Adipose tissue (tissue), 3 donors: Measurements from ENCODE around the gene KCNIP3. TPM values are rescaled to one million over a fixed set of nuclear protein-coding genes. Genes with fewer than 3 reads are reported as not detected.

Experiments used
- H3K27ac ChIP-seq: one replicate; pipeline ENCODE4 v1.5.1; 2013; ENCODE audit warnings: low read depth, low read length
- WGBS, 3 donors: extraction: QIAGEN DNeasy Blood & Tissue Kit; methylation state at CpG; one replicate each; pipeline ENCODE4 v1.1.7; 2013; 5-methylcytosine and 5-hydroxymethylcytosine counted together
- polyA plus RNA-seq, 3 donors: library from polyadenylated mRNA; stranded (reverse); fragments of 200-250 nt; gene quantifications; one replicate each; pipeline ENCODE4 v1.2.3, GENCODE V29; 2013
- donor health status: healthy with polysubstance abuse.
- donor health status: Bipolar disorder and iron deficiency.
- donor health status: healthy.

The KCNIP3 gene
- polyA plus RNA-seq, 3 donors, result 2.4 to 14.1 (median 5.1) TPM

DNA sequence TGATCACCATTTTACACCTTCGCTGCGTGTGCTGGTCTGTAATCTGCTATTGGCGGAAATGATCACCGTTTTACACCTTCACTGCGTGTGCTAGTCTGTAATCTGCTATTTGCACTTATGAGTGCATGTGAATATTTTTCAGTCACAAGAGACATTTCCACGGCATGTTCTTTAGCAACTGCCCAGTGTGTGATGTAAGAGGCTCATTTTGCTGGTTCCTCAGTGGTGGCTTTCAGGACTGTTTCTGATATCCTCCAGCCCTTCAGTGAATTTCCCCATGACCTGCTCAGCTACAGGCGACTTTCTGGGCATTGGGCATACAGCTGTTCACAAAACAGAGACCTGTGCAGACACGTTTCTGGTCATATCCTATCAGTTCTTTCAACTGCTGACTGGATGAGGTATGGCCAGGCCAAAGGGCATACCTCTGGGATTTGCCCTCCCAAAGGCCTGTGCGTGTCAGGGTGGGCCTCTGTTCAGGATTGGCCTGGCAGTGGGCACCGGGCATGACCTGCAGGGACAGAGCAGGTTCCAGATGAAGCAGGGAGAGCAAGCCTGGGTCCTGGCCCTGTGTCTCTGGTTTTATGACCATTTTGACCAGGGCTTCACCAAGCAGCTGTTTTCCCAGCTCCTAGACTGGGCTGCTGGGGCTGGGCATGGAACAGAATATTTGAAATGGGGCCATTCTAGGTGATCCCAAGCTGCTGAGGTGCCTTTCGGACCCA lies 23.4 kb upstream of the KCNIP3 start:
- H3K27ac ChIP-seq, result no peak overlapping the region
- 80 to 85% (median 81%) methylated on average over 11 of the region's 11 CpGs for WGBS, 3 donors

DNA sequence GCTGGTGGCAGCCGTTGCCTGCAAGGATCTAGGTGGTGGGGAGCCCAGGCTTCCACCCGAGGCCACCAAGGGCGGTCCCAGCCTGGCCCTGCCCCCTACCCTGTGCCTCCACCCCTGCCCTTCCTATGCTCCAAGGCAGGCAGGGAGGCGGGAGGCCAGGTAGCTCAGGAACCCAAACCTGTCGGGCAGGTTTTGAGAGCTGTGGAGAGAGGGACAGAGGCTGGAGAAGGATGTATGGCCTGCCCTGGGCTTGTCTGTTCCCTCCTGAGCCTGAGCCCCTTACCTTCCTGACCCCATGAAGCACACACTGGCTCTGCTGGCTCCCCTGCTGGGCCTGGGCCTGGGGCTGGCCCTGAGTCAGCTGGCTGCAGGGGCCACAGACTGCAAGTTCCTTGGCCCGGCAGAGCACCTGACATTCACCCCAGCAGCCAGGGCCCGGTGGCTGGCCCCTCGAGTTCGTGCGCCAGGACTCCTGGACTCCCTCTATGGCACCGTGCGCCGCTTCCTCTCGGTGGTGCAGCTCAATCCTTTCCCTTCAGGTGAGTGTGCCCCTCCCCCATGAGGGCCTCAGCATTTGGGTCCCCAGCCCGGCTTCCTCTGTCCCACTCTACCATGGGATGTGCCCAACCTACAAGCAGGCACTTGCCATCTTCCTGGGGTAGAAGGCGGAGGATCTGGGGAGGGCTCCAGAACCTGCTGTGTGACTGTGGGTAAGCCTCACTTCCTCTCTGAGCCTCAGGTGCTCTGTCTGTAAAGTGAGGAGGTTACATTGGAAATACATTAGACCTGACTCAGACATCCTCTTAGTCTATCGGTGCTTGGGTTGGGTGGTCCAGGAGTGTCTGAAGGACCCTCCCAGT lies 22.6 kb upstream of the KCNIP3 start, which contains the start of gene PROM2:
Gene PROM2, plus strand, starts transcription at position 159 of the 860 bp plus-strand sequence. Its CDS starts 137 bp downstream, at position 296.
- WGBS, 3 donors, result 28 to 83% (median 78%) methylated on average over 17 of the region's 17 CpGs
- H3K27ac ChIP-seq, result no peak within 1 kb of the TSS

DNA sequence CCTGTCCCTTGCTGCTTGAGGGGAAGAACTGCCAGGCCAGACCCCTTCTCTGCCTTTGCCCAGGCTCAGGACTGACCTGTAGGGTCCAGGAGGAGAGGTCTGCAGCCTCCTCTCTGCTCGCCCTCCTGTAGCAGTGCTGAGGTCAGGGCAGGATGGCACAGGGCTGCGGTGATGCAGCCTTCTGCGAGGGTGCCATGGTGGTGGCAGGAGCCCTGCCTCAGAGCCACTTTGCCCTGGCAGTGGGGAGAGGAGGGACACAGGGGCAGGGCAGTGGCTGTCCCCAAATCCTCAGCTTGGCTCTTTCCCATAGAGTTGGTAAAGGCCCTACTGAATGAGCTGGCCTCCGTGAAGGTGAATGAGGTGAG lies 22.0 kb upstream of the KCNIP3 start:
- H3K27ac ChIP-seq, result no peak overlapping the region
- 65 to 88% (median 77%) methylated on average over 4 of the region's 4 CpGs for WGBS, 3 donors

DNA sequence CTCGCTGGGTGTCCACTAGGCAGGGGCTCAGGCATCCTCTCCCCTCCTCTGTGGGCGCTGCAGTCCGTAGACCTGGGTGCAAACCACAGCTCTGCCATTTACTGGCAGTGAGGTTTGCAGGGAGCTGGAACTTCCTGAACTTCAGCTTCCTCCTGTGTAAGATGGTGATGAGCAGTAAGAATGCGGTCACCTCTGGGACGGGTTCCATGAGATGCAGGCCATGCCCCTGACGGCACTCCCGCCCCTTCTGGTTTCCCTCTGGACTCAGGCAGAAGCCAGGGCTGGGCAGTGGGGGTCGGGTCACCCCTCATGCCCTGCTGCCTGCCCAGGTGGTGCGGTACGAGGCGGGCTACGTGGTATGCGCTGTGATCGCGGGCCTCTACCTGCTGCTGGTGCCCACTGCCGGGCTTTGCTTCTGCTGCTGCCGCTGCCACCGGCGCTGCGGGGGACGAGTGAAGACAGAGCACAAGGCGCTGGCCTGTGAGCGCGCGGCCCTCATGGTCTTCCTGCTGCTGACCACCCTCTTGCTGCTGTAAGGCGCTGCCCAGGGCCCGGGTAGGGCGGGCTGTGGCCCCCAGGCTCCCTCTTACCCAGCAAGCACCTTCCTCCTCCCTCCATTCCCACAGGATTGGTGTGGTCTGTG lies 21.4 kb upstream of the KCNIP3 start:
- WGBS, 3 donors, result 81 to 88% (median 87%) methylated on average over 27 to 28 of the region's 28 CpGs
- H3K27ac ChIP-seq, result no peak overlapping the region

DNA sequence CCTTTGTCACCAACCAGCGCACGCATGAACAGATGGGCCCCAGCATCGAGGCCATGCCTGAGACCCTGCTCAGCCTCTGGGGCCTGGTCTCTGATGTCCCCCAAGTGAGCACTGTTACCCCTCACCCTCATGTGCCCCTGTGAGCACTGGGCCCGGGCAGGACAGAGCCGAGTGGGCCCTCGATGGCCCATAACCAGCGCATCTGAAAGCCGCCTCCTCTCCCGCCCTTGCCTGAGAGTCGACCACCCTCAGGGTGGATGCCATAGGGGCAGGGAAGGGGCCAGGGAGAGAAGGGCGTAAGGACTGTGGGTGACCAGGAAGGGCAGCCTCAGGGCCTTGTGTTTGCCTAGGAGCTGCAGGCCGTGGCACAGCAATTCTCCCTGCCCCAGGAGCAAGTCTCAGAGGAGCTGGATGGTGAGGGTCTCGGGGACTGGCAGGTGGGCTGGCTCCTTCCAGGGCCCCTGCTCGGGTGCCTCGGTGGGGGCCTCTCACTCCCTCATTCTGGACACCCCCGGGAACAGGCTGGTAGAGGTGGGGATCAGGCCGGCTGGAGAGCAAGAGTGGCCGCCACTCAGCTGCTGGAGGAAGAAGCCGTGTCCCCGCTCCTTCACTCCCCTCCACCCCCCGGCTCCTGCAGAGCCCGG lies 20.8 kb upstream of the KCNIP3 start:
- no peak overlapping the region for H3K27ac ChIP-seq
- 79 to 88% (median 88%) methylated on average over 12 to 22 of the region's 22 CpGs for WGBS, 3 donors

DNA sequence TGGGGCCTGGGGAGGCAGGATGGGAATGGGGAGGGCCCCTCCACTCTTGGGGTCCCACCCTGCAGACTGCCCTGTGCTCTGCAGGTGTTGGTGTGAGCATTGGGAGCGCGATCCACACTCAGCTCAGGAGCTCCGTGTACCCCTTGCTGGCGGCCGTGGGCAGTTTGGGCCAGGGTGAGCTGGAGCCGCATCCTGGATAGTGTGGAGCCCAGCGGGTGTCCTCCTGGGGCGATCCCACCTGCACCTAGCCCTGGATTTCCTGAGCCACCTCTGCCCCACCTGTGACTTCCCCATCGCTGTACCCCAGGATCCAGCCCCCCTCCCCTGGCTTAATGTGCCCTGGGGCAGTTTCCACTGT lies 20.3 kb upstream of the KCNIP3 start:
- 86 to 92% (median 91%) methylated on average over 9 of the region's 9 CpGs for WGBS, 3 donors
- H3K27ac ChIP-seq, result no peak overlapping the region

DNA sequence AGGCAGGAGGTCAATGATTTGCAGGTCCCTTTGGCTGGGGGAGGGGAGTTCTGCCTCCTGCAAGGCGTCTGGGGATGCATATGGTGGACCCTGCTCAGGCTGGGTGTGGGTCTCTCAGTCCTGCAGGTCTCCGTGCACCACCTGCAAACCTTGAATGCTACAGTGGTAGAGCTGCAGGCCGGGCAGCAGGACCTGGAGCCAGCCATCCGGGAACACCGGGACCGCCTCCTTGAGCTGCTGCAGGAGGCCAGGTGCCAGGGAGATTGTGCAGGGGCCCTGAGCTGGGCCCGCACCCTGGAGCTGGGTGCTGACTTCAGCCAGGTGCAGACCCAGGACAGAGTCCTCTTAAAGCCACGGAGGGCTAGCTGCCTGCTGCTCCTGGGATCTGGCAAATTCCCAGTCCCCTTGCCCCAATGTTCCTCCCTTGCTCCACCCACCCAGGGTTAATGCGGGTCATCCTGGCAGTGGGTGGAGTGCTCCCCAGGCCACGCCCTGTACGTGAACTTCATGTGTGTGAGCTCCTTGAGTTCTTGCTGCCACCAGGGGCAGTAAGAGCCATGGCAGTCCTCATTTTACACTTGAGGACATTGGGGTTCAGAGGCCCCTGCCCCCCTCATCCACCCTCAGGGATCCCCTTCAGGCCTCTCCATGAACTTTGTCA lies 19.8 kb upstream of the KCNIP3 start:
- 30 to 77% (median 65%) methylated on average over 11 of the region's 11 CpGs for WGBS, 3 donors

DNA sequence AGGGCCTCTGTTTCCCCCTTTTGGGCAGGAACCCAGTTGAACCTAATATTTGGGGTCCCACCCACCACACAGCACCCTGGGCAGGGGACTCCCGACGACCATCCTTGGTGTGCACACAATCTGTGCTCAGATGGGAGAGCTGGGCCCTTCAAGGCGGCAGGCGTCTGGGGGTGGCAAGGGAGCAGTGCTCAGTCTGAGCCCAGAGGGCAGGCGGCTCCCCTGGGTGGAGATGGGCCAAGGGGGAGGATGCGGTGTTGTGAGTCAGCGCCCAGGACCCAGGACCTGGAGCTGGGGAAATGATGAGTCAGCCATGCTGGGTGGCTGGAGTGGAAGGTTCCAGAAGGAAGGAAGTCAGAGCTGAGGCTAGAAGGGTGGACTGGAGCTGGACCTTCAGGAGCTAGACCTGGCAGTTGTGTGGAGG lies 19.1 kb upstream of the KCNIP3 start:
- no peak overlapping the region for H3K27ac ChIP-seq
- WGBS, 3 donors, result 89 to 98% (median 94%) methylated on average over 7 of the region's 7 CpGs

More for the DNA sequence above, 19.8 kb upstream of the KCNIP3 start:
- H3K27ac ChIP-seq, result no peak overlapping the region

DNA sequence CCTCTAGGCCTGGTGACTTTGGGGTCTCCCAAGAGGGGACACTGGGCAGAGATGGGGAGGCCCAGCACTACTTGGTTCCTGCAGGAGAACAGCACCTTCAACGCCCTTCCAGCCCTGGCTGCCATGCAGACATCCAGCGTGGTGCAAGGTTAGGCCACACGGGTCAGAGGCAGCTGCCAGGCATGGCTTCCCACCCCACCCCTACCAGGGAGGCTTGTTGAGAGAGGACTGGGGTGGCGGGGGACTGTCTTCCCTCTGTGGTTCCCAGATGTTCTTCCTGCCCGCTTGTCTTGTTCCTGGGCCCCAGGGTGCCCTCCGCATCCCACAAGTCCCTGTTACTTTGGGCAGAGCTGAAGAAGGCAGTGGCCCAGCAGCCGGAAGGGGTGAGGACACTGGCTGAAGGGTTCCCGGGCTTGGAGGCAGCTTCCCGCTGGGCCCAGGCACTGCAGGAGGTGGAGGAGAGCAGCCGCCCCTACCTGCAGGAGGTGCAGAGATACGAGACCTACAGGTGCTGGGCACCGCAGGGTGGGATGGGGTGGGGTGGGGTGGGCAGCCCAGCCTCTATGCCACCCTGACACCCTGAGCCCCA lies 18.4 kb upstream of the KCNIP3 start:
- no peak overlapping the region for H3K27ac ChIP-seq
- 92 to 93% (median 92%) methylated on average over 11 to 12 of the region's 12 CpGs for WGBS, 3 donors

DNA sequence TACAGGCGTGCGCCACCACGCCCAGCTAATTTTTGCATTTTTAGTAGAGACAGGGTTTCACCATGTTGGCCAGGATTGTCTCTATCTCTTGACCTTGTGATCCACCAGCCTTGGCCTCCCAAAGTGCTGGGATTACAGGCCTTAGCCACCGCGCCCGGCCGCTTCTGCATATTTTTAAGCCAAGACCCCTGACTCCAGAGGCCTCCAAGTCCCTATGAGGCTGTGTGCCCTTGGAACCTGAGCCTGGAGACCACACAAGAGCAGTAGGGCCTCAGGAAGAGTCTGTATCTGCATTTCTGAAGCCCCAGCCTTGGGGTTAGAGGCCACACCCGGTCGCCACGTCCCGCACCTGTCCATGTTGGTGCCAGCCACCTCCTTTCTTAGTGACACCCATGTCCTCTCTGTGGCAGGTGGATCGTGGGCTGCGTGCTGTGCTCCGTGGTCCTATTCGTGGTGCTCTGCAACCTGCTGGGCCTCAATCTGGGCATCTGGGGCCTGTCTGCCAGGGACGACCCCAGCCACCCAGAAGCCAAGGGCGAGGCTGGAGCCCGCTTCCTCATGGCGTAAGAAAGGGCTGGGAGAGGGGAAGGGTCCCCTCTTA lies 17.6 kb upstream of the KCNIP3 start:
- H3K27ac ChIP-seq, result no peak overlapping the region
- 92 to 98% (median 95%) methylated on average over 19 of the region's 19 CpGs for WGBS, 3 donors

DNA sequence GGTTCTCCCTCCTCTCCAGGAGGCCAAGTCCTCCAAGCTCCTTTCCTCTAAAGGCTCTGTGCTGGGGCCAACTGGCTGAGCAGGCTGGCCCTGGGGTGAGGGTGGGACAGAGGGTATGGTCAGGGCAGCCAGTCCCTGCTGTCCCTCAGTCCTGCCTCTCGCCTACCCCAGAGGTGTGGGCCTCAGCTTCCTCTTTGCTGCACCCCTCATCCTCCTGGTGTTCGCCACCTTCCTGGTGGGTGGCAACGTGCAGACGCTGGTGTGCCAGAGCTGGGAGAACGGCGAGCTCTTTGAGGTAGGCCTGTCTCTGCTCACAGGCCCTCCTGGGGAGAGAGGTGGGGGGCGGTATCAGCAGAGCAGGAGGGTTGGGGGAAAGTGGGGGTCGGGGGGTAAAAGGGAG lies 16.1 kb upstream of the KCNIP3 start:
- WGBS, 3 donors, result 83 to 86% (median 85%) methylated on average over 8 of the region's 8 CpGs

DNA sequence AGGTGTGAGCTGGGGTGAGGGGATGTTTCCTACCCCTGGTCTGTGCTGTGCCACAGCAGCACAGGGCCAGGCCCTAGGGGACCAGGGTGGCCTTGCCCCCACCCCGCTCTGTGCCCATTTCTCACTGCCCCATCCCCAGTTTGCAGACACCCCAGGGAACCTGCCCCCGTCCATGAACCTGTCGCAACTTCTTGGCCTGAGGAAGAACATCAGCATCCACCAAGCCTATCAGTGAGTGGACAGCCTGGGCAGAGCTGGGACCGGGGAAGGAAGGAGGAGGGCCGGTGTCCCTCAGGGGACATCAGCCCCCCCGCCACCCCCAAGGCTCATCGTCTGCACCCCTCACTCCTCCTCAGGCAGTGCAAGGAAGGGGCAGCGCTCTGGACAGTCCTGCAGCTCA lies 15.4 kb upstream of the KCNIP3 start:
- WGBS, 3 donors, result 92 to 93% (median 92%) methylated on average over 8 of the region's 8 CpGs
- no peak overlapping the region for H3K27ac ChIP-seq

More for the DNA sequence above, 16.1 kb upstream of the KCNIP3 start:
- H3K27ac ChIP-seq, result no peak overlapping the region

DNA sequence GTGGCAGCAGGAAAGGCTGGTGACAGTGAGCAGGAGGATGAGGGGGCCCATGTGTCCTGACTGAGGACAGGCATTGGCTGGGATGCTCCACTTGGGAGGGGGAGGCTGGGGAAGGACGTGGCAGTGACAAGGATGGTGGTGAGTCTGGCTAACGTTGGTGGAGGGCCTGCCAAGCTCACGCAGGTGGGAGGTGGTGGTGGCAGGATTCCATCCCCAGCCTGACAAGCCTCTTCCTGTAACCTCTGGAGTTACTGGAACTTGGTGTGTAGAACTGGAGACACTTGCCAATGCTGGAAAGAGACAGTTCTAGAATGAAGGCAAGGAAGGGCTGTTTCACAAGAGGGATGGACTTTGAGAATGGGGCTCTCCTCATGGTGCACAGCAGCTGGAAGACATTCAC lies 14.7 kb upstream of the KCNIP3 start:
- WGBS, 3 donors, result 46 to 49% (median 48%) methylated on average over 3 of the region's 3 CpGs
- H3K27ac ChIP-seq, result no peak overlapping the region

DNA sequence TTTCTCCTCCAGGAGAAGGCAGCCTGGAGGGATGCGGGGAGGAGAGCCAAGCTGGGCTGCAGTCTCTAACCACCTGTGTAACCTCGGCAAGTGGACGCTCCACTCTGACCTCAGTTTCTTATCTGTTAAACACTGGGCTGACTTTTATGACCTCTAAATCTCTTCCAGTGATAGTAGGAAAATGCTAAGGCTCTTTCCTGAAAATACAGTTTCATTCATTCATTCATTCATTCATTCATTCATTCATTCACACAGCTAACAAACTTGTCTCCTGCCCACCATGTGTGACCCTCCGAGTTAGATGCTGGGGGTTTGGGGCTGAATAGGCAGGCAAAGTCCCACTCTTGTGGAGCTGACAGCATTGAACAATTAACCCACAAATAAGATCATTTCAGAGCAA lies 13.6 kb upstream of the KCNIP3 start:
- H3K27ac ChIP-seq, result no peak overlapping the region
- 77 to 90% (median 86%) methylated on average over 4 of the region's 4 CpGs for WGBS, 3 donors

DNA sequence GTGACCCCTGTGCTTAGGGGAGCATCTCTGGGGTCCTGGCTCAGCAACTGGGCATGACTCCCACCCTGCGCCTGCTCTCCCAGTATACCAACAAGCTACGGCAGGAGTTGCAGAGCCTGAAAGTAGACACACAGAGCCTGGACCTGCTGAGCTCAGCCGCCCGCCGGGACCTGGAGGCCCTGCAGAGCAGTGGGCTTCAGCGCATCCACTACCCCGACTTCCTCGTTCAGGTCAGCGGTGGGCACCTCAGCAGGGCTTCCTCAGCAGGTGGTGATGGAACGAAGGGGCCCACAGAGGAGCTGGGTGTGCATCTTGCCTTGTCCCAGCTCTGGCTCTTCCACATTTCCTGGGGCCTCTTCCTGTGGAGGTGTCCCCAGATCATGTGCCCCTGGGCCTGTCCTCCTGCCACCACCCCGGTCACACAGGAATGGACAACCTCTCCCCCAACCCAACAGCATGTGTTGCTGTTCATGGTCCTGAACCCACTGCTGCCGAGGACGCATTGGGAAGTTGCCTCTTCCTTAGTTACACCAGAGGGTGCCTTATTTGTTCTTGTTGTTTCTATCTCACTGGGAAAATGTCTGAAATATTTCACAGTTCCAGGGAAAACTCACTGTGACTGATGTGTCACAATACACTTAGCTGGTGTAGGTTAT lies 12.1 kb upstream of the KCNIP3 start:
- WGBS, 3 donors, result 87 to 95% (median 90%) methylated on average over 13 of the region's 13 CpGs
- H3K27ac ChIP-seq, result no peak overlapping the region

DNA sequence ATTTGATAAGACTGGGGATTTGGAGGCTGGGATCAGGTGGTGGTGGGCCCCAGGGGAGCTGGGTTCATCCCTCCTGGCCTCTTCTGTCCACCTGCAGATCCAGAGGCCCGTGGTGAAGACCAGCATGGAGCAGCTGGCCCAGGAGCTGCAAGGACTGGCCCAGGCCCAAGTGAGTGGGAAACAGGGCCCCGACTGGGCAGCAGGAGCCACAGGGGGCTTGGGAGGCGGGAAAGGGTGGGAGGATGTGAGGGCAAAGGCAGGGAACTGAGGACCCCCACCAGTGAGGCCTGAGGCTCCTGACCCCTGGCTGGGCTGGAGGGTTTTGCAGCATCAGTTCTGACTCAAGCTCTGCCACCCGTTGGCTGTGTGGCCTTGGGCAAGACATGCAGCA lies 11.6 kb upstream of the KCNIP3 start:
- H3K27ac ChIP-seq, result no peak overlapping the region
- 59 to 66% (median 63%) methylated on average over 4 of the region's 4 CpGs for WGBS, 3 donors

DNA sequence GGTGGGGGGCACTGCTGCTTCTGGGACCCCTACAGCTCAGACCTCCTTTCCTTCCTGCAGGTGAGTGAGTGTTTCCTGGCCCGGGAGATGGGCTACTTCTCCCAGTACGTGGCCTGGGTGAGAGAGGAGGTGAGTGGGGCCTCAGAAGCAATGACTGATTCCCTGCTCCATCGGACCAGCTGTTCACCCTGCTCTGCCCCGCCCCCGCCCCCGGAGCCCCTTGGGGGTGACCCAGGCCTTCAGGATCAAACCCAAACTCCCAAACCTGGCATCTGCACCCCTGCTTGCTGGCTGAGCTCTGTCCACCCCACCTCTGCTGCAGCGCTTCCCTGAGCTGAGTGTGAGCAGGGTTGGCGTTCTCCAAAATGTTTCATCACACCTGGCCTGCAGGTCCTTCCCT lies 9.8 kb upstream of the KCNIP3 start:
- WGBS, 3 donors, result 81 to 92% (median 82%) methylated on average over 5 to 8 of the region's 8 CpGs
- no peak overlapping the region for H3K27ac ChIP-seq
